Measurements from ENCODE around the gene FN3KRP. TPM values are rescaled to one million over a fixed set of nuclear protein-coding genes. Genes with fewer than 3 reads are reported as not detected.

The FN3KRP gene
- 28.1 TPM for total RNA-seq (ENCODE audit: unreplicated experiment)
- long read RNA-seq, transcript FN3KRP-201 (6 exons, 1,849 nt), result major isoform, 20 of 22 reads
- long read RNA-seq, partial matches to known transcripts, result 0 of 22 reads
- long read RNA-seq, other reads (novel, unspliced or antisense), result 2 of 22 reads

DNA sequence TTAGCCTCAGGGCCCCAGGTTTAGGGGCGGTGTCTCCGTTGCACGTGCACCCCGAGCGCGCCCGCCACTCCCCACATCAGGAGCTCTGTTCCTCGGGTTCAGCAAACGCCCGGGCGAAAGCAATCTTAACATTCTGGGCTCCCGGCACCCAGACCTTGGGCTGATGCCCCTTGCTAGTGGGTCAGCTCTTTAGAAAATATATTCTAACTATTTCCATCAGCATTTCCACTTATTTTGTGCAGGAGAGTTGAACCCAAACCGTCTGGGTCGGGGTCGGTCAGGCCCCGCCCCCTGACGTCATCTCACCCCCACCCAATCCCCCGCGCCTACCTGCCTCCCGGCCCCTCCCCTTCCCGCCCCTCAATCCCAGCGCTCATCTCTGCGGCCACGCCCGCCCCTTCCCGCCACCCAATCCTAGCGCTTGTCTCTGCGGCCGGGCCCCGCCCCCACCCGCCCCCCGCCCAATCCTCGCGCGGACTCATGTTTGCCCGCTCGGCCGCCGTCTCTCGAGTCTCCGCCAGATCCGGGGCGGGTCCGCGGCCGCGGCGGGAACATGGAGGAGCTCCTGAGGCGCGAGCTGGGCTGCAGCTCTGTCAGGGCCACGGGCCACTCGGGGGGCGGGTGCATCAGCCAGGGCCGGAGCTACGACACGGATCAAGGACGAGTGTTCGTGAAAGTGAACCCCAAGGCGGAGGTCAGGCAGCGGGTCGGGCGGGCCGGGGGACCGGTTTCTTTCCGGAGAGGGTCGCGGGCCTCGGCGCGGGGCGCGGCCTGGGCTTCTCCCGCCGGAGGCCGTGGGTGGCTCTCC lies at the start of gene FN3KRP:
FN3KRP (plus strand) TSS at position 504 of the 808 bp plus-strand sequence; CDS start at position 554, 50 bp downstream.
- Mint-ChIP-seq H3K27me3 (ENCODE audit: unreplicated experiment) (peaks cover 5% of the 10 kb centered on the region), H3K4me1 (ENCODE audit: low read depth, unreplicated experiment) (peaks cover 11% of the 10 kb centered on the region), H3K27ac (ENCODE audit: unreplicated experiment) (peak within 1 kb of the TSS; percentile 33)

GRCh38 chr17:82666931-82667667 lies 49.4 kb upstream of the FN3KRP start:
- Mint-ChIP-seq H3K4me1 (ENCODE audit: low read depth, unreplicated experiment) (peaks cover 5% of the 10 kb centered on the region), H3K27me3 (ENCODE audit: unreplicated experiment) (peaks cover 8% of the 10 kb centered on the region), H3K9me3 (ENCODE audit: unreplicated experiment) (peaks cover 6% of the 10 kb centered on the region), H3K36me3 (ENCODE audit: unreplicated experiment) (no peaks in the 10 kb centered on the region), H3K27ac (ENCODE audit: unreplicated experiment) (no peak overlapping the region), H3K4me3 (ENCODE audit: unreplicated experiment) (no peak overlapping the region)
- no peak for DNase-seq
- no peak for TF ChIP-seq CTCF (IDR thresholded peaks at IDR 0.05; ENCODE audit: partially characterized antibody, unreplicated experiment)

More for the DNA sequence above, at the start of gene FN3KRP:
- TF ChIP-seq CTCF (IDR thresholded peaks at IDR 0.05; ENCODE audit: partially characterized antibody, unreplicated experiment), result no peak
- DNase-seq, result peak; percentile 90
- H3K36me3 Mint-ChIP-seq (ENCODE audit: unreplicated experiment), result no peaks in the 10 kb centered on the region
- peak within 1 kb of the TSS; percentile 89 for H3K4me3 Mint-ChIP-seq (ENCODE audit: unreplicated experiment)
- peaks cover 11% of the 10 kb centered on the region for H3K9me3 Mint-ChIP-seq (ENCODE audit: unreplicated experiment)

- no peak overlapping the region for H3K27ac Mint-ChIP-seq (ENCODE audit: unreplicated experiment)
- no peaks in the 10 kb centered on the region for H3K36me3 Mint-ChIP-seq (ENCODE audit: unreplicated experiment)
- peaks cover 6% of the 10 kb centered on the region for H3K9me3 Mint-ChIP-seq (ENCODE audit: unreplicated experiment)
- H3K4me1 Mint-ChIP-seq (ENCODE audit: low read depth, unreplicated experiment), result peaks cover 5% of the 10 kb centered on the region
- no peak for DNase-seq
- TF ChIP-seq CTCF (IDR thresholded peaks at IDR 0.05; ENCODE audit: partially characterized antibody, unreplicated experiment), result no peak
- H3K4me3 Mint-ChIP-seq (ENCODE audit: unreplicated experiment), result no peak overlapping the region
- H3K27me3 Mint-ChIP-seq (ENCODE audit: unreplicated experiment), result peaks cover 8% of the 10 kb centered on the region
Measured at GRCh38 chr17:82667668-82668000, 48.9 kb upstream of the FN3KRP start.

- Mint-ChIP-seq H3K9me3 (ENCODE audit: unreplicated experiment) (peaks cover 6% of the 10 kb centered on the region), H3K36me3 (ENCODE audit: unreplicated experiment) (no peaks in the 10 kb centered on the region), H3K4me1 (ENCODE audit: low read depth, unreplicated experiment) (peaks cover 5% of the 10 kb centered on the region), H3K27ac (ENCODE audit: unreplicated experiment) (no peak overlapping the region), H3K4me3 (ENCODE audit: unreplicated experiment) (no peak overlapping the region), H3K27me3 (ENCODE audit: unreplicated experiment) (peaks cover 8% of the 10 kb centered on the region)
- TF ChIP-seq CTCF (IDR thresholded peaks at IDR 0.05; ENCODE audit: partially characterized antibody, unreplicated experiment), result no peak
- no peak for DNase-seq
Measured at GRCh38 chr17:82668024-82668630, 48.4 kb upstream of the FN3KRP start.

All from glutamatergic neuron (in vitro differentiated cells).